Neural cell (in vitro differentiated cells): ENCODE measurements around the gene SLC38A3. TPM values are rescaled to one million over a fixed set of nuclear protein-coding genes. Genes with fewer than 3 reads are reported as not detected.

Experiments used
- H2AFZ ChIP-seq: fragments of 200-600, 300-800 bp; sonication (generic), shearing (Covaris generic); 2 replicates; pipeline ENCODE4 v1.6.0; 2014; ENCODE audit warnings: low read depth, mild to moderate bottlenecking, antibody characterized with exemption, low read length, moderate library complexity
- H3F3A ChIP-seq: fragments of 200-600 bp; shearing (Covaris generic); 2 replicates; pipeline ENCODE4 v1.6.1; 2016; ENCODE audit warnings: mild to moderate bottlenecking, moderate library complexity, mixed read lengths, antibody characterized with exemption, low read length; ENCODE audit not compliant: insufficient read depth, poor library complexity, severe bottlenecking
- H3K27ac ChIP-seq: fragments of 200-600, 300-800 bp; sonication (generic), shearing (Covaris generic); 2 replicates; pipeline ENCODE4 v1.5.1; 2014; ENCODE audit warnings: mild to moderate bottlenecking, low read length, moderate library complexity
- H3K27me3 ChIP-seq: fragments of 300-800, 200-600 bp; sonication (generic), shearing (Covaris generic); 2 replicates; pipeline ENCODE4 v1.6.0; 2014; ENCODE audit warnings: mild to moderate bottlenecking, low read depth, low read length, moderate library complexity; ENCODE audit not compliant: insufficient read depth
- H3K36me3 ChIP-seq: fragments of 300-800, 200-600 bp; sonication (generic), shearing (Covaris generic); 2 replicates; pipeline ENCODE4 v1.5.1; 2014; ENCODE audit warnings: mild to moderate bottlenecking, antibody characterized with exemption, low read length, moderate library complexity; ENCODE audit not compliant: insufficient read depth
- H3K4me2 ChIP-seq: fragments of 300-800, 200-600 bp; sonication (generic), shearing (Covaris generic); 2 replicates; pipeline ENCODE4 v1.6.0; 2014; ENCODE audit warnings: mild to moderate bottlenecking, low read length
- H3K4me3 ChIP-seq: fragments of 300-800, 200-600 bp; sonication (generic), shearing (Covaris generic); 2 replicates; pipeline ENCODE4 v1.5.1; 2014; ENCODE audit warnings: mild to moderate bottlenecking, low read length, moderate library complexity
- H3K79me2 ChIP-seq: fragments of 200-600 bp; shearing (Covaris generic); replicated peaks from 2 replicates; pipeline ENCODE4 v1.6.0; 2014; ENCODE audit warnings: mild to moderate bottlenecking, low read length, moderate library complexity; ENCODE audit not compliant: insufficient read depth
- H3K9ac ChIP-seq: fragments of 300-800, 200-600 bp; sonication (generic), shearing (Covaris generic); 2 replicates; pipeline ENCODE4 v1.6.1; 2016; ENCODE audit warnings: mild to moderate bottlenecking, low read length, mixed read lengths
- H3K9me2 ChIP-seq: fragments of 200-600 bp; shearing (Covaris generic); 2 replicates; pipeline ENCODE4 v1.6.1; 2016; ENCODE audit warnings: mild to moderate bottlenecking, low read length, mixed read lengths; ENCODE audit not compliant: insufficient read depth
- H3K9me3 ChIP-seq: fragments of 200-600, 300-800 bp; sonication (generic), shearing (Covaris generic); 2 replicates; pipeline ENCODE4 v1.6.1; 2016; ENCODE audit warnings: mild to moderate bottlenecking, mixed run types, low read length, moderate library complexity, mixed read lengths
- H4K20me1 ChIP-seq: fragments of 200-600 bp; shearing (Covaris generic); 2 replicates; pipeline ENCODE4 v1.6.1; 2016; ENCODE audit warnings: mild to moderate bottlenecking, mixed run types; ENCODE audit not compliant: insufficient read depth
- EP300 ChIP-seq: fragments of 450-650 bp; conservative IDR thresholded peaks from 2 replicates; pipeline ENCODE4 v1.6.1; 2014; ENCODE audit warnings: antibody characterized with exemption, mild to moderate bottlenecking, moderate library complexity; ENCODE audit not compliant: poor library complexity, severe bottlenecking
- EZH2 ChIP-seq: fragments of 200-600, 300-800 bp; shearing (Covaris generic), sonication (generic); IDR thresholded peaks from 2 replicates; pipeline ENCODE4 v1.6.1; 2014; ENCODE audit warnings: antibody characterized with exemption, low read length, borderline replicate concordance, mild to moderate bottlenecking; ENCODE audit not compliant: insufficient read depth, poor library complexity, severe bottlenecking
- MXI1 ChIP-seq: fragments of 450-650 bp; conservative IDR thresholded peaks from 2 replicates; pipeline ENCODE4 v1.6.1; 2014; ENCODE audit warnings: antibody characterized with exemption, mild to moderate bottlenecking; ENCODE audit not compliant: poor library complexity, severe bottlenecking
- POLR2AphosphoS5 ChIP-seq: IDR thresholded peaks from 2 replicates; pipeline ENCODE4 v1.6.1; 2012
- RAD21 ChIP-seq: fragments of 450-650 bp; conservative IDR thresholded peaks from 2 replicates; pipeline ENCODE4 v1.6.1; 2014; ENCODE audit warnings: antibody characterized with exemption, mild to moderate bottlenecking, moderate library complexity
- SMC3 ChIP-seq: fragments of 450-650 bp; conservative IDR thresholded peaks from 2 replicates; pipeline ENCODE4 v1.6.1; 2014; ENCODE audit warnings: antibody characterized with exemption, mild to moderate bottlenecking, moderate library complexity; ENCODE audit not compliant: poor library complexity
- TAF1 ChIP-seq: IDR thresholded peaks from 2 replicates; pipeline ENCODE4 v1.6.1; 2012; ENCODE audit warnings: low read depth
- polyA plus RNA-seq: library from polyadenylated mRNA; depleted of rRNA; stranded (reverse); fragments of >200 nt; gene quantifications from 2 replicates; pipeline ENCODE4 v1.2.3, GENCODE V29; 2014
- TF ChIP-seq, protein P1 (sequence below): IDR thresholded peaks from 2 replicates; pipeline ENCODE4 v1.6.1; 2012; ENCODE audit warnings: borderline replicate concordance
- TF ChIP-seq, protein P2 (sequence below): fragments of 450-650 bp; IDR thresholded peaks from 2 replicates; pipeline ENCODE4 v1.5.1; 2014; ENCODE audit warnings: antibody characterized with exemption, mild to moderate bottlenecking, moderate library complexity; ENCODE audit not compliant: poor library complexity, severe bottlenecking

SLC38A3 gene
- polyA plus RNA-seq, 1 donor from 2014 or later, result not detected

DNA sequence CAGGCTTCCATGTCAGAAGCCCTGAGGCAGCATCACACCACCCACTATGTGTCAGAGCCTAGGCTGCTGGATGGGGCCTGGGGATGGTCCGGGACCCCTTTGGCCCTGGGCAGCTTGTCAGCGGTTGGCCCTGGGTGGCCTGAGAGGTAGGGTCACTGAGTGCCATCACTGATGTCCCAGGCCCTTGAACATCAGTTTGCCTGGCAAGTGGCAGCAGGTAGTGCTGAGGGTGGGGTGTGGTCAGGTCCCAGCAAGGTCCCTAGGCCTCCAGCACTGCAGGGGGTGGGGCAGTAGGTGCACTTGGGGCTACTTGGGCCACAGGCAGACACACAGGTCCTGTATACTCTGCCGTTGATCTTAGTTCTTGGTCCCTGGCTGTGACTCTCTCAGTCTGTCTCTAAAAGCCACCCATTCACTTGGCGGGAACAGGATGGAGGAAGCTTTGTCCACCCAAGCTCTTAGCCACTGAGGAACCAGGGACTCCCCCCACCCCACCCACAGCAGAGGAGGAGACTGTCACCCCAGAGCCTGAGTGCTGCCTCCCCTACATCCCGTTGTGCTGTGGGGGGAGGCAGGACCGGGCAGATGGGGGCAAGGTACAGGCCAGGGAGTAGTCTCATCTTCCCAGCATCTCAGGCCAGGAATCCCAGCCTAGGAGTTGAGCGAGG, 36.8 kb downstream of the SLC38A3 start:
- Histone ChIP-seq H3K36me3 (no peaks in the 10 kb centered on the region), H3K27ac (peak overlapping the region; percentile 87), H3K4me3 (peak overlapping the region; percentile 60), H3K9me2 (no peaks in the 10 kb centered on the region), H3K9ac (peak overlapping the region; percentile 78), H3K79me2 (peaks cover 91% of the 10 kb centered on the region), H4K20me1 (no peaks in the 10 kb centered on the region), H3K9me3 (no peaks in the 10 kb centered on the region), H2AFZ (no peak overlapping the region), H3K4me2 (peak overlapping the region; percentile 65), H3F3A (no peaks in the 10 kb centered on the region), H3K27me3 (no peaks in the 10 kb centered on the region)
- TF ChIP-seq POLR2AphosphoS5, result no peak
- no peak for TF ChIP-seq SMC3
- no peak for TF ChIP-seq MXI1
- TF ChIP-seq EP300, result no peak
- no peak for TF ChIP-seq RAD21
- TF ChIP-seq EZH2, result no peak
- TF ChIP-seq, protein P1, sequence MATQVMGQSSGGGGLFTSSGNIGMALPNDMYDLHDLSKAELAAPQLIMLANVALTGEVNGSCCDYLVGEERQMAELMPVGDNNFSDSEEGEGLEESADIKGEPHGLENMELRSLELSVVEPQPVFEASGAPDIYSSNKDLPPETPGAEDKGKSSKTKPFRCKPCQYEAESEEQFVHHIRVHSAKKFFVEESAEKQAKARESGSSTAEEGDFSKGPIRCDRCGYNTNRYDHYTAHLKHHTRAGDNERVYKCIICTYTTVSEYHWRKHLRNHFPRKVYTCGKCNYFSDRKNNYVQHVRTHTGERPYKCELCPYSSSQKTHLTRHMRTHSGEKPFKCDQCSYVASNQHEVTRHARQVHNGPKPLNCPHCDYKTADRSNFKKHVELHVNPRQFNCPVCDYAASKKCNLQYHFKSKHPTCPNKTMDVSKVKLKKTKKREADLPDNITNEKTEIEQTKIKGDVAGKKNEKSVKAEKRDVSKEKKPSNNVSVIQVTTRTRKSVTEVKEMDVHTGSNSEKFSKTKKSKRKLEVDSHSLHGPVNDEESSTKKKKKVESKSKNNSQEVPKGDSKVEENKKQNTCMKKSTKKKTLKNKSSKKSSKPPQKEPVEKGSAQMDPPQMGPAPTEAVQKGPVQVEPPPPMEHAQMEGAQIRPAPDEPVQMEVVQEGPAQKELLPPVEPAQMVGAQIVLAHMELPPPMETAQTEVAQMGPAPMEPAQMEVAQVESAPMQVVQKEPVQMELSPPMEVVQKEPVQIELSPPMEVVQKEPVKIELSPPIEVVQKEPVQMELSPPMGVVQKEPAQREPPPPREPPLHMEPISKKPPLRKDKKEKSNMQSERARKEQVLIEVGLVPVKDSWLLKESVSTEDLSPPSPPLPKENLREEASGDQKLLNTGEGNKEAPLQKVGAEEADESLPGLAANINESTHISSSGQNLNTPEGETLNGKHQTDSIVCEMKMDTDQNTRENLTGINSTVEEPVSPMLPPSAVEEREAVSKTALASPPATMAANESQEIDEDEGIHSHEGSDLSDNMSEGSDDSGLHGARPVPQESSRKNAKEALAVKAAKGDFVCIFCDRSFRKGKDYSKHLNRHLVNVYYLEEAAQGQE, result no peak
- TF ChIP-seq, protein P2, sequence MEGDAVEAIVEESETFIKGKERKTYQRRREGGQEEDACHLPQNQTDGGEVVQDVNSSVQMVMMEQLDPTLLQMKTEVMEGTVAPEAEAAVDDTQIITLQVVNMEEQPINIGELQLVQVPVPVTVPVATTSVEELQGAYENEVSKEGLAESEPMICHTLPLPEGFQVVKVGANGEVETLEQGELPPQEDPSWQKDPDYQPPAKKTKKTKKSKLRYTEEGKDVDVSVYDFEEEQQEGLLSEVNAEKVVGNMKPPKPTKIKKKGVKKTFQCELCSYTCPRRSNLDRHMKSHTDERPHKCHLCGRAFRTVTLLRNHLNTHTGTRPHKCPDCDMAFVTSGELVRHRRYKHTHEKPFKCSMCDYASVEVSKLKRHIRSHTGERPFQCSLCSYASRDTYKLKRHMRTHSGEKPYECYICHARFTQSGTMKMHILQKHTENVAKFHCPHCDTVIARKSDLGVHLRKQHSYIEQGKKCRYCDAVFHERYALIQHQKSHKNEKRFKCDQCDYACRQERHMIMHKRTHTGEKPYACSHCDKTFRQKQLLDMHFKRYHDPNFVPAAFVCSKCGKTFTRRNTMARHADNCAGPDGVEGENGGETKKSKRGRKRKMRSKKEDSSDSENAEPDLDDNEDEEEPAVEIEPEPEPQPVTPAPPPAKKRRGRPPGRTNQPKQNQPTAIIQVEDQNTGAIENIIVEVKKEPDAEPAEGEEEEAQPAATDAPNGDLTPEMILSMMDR, result no peak
- no peak for TF ChIP-seq TAF1

GRCh38 chr3:50242381-50242770, 37.3 kb downstream of the SLC38A3 start:
- H3K27me3 ChIP-seq, result no peaks in the 10 kb centered on the region
- H3K36me3 ChIP-seq, result no peaks in the 10 kb centered on the region
- no peaks in the 10 kb centered on the region for H4K20me1 ChIP-seq
- H3K4me3 ChIP-seq, result no peak overlapping the region
- no peak overlapping the region for H2AFZ ChIP-seq
- TF ChIP-seq RAD21 (no peak), TAF1 (no peak), MXI1 (no peak), EP300 (no peak), EZH2 (no peak), SMC3 (no peak), POLR2AphosphoS5 (no peak)
- TF ChIP-seq, protein P2, result no peak
- TF ChIP-seq, protein P1, result no peak
- H3K9me2 ChIP-seq, result no peaks in the 10 kb centered on the region
- H3K27ac ChIP-seq, result no peak overlapping the region
- no peaks in the 10 kb centered on the region for H3F3A ChIP-seq
- H3K9ac ChIP-seq, result peak overlapping the region; percentile 78
- peaks cover 89% of the 10 kb centered on the region for H3K79me2 ChIP-seq
- H3K4me2 ChIP-seq, result no peak overlapping the region
- H3K9me3 ChIP-seq, result no peaks in the 10 kb centered on the region
